ENCODE measurements around the gene NRL.
"Not testable (repeated sequence)": the region's sequence is repeated elsewhere in the genome, so short reads cannot be mapped to it uniquely, and the experiment has no call there.

Gene NRL

GRCh38 chr14:24051789-24052655 is 62.7 kb downstream of the NRL start, which contains the start of gene CARMIL3:
TSS of gene CARMIL3 (plus strand) at chr14:24052009. CDS start at chr14:24052154, 145 bp downstream.
- peak; percentile 21 to 46 for DNase-seq (ENCODE audit: low read depth in 2 of 2)

- DNase-seq (ENCODE audit: low read depth in 2 of 2), result no peak
Measured at GRCh38 chr14:24051176-24051788, 63.5 kb downstream of the NRL start.

- not testable (repeated sequence) for DNase-seq (ENCODE audit: low read depth in 2 of 2)
Measured at GRCh38 chr14:24050753-24051152, 64.0 kb downstream of the NRL start.

- DNase-seq (ENCODE audit: low read depth in 2 of 2), result not testable (repeated sequence)
Measured at GRCh38 chr14:24049002-24049401, 65.7 kb downstream of the NRL start.

- DNase-seq (ENCODE audit: low read depth in 2 of 2), result no peak
Measured at GRCh38 chr14:24042746-24043145, 72.0 kb downstream of the NRL start.

GRCh38 chr14:24040692-24041091 is 74.1 kb downstream of the NRL start:
- DNase-seq (ENCODE audit: low read depth in 2 of 2), result no peak

- DNase-seq (ENCODE audit: low read depth in 2 of 2), result no peak
Measured at GRCh38 chr14:24038686-24039085, 76.1 kb downstream of the NRL start.

- no peak for DNase-seq (ENCODE audit: low read depth in 2 of 2)
Measured at GRCh38 chr14:24037658-24038037, 77.1 kb downstream of the NRL start.

- DNase-seq (ENCODE audit: low read depth in 2 of 2), result not testable (repeated sequence)
Measured at GRCh38 chr14:24036963-24037657, 77.6 kb downstream of the NRL start.

GRCh38 chr14:24036169-24036962 is 78.4 kb downstream of the NRL start:
- peak; percentile 45 to 52 for DNase-seq (ENCODE audit: low read depth in 2 of 2)

GRCh38 chr14:24035769-24036168 is 79.0 kb downstream of the NRL start:
- DNase-seq (ENCODE audit: low read depth in 2 of 2), result not testable (repeated sequence)

GRCh38 chr14:24032727-24033418 is 81.9 kb downstream of the NRL start:
- DNase-seq (ENCODE audit: low read depth in 2 of 2), result no peak

- not testable (repeated sequence) for DNase-seq (ENCODE audit: low read depth in 2 of 2)
Measured at GRCh38 chr14:24031331-24031730, 83.4 kb downstream of the NRL start.

GRCh38 chr14:24029687-24030086 is 85.1 kb downstream of the NRL start:
- DNase-seq (ENCODE audit: low read depth in 2 of 2), result not testable (repeated sequence)
